HG02852 (cell line): ENCODE data around the gene PPM1N.
A peak's percentile ranks its signal among the peaks of the same experiment; 100 is the strongest.

Experiments
- ATAC-seq: cut with Tn5 transposase; IDR thresholded peaks from one replicate; pipeline ENCODE4 v1.9.1; 2021; ENCODE audit warnings: mild to moderate bottlenecking, moderate library complexity; ENCODE audit not compliant: unreplicated experiment

Gene PPM1N

GRCh38 chr19:45469945-45470761, 28.1 kb upstream of the PPM1N start:
- ATAC-seq: no peak

DNA sequence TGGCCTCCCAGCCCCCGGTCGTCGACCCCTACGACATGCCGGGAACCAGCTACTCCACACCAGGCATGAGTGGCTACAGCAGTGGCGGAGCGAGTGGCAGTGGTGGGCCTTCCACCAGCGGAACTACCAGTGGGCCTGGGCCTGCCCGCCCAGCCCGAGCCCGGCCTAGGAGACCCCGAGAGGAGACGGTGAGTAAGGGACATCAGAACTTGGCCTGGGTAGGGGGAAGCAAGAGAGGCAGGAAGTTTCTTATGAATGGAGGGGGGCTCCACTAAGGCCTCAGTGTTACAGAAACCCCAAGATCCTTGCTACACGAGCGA, 27.5 kb upstream of the PPM1N start:
- no peak for ATAC-seq

DNA sequence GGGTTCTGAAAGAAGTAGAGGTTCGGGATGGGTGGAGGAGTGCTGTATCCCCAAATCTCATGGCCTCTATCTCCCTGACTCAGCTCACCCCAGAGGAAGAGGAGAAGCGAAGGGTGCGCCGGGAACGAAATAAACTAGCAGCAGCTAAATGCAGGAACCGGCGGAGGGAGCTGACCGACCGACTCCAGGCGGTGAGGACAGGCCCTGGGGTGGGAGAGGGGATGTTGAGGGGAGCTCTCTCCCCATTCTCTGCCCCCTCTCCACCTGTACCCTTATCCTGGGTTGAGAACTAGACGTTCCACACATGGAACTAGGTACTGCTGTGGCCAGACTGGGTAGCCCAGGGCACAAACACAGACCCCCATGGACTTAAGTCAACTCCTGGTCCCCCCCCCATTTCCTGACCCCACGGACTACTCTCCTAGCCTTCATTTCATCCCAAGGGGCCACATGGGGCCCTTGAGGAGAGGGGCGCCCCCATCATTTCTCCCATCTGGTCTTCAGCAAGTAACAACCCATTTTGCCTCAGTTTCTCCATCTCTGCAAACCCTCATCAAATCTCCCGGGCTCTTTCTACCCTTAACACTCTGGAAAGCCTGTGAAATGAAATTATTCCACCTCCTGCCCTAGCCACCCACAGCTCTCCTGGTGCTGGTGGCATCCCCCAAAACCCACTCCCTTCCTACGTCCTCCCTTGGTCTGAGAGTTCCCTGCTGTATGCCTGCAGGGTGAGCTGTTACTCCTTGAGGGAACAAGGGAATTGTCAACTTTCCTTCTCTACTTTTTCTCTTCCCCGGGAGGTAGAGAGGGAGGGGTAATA, 26.9 kb upstream of the PPM1N start:
- ATAC-seq: no peak

DNA sequence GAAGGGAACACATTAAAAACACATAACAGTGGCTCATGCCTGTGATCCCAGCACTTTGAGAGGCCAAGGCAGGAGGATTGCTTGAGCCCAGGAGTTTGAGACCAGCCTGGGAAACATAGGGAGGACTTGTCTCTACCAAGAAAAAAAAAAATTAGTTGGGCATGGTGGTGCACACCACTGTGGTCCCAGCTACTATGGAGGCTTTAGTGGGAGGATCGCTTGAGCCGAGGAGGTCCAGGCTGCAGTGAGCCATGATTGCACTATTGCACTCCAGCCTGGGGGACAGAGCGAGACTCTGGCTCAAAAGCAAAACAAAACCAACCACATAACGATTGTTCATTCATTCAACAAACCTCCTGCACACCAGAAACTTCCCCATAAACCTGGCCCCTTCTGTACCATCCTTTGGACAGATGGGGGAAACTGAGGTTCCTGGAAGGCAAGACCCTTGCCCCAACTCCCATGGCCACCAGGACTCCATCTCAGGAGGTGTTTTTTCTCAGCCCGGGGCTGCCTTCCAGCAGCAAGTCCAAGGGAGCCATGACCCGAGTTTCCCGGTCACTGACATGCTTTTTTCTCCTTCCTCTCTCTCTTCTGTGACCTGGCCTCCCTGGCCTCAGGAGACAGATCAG, 26.2 kb upstream of the PPM1N start:
- no peak for ATAC-seq

GRCh38 chr19:45472563-45473366, 25.5 kb upstream of the PPM1N start:
- ATAC-seq: no peak

GRCh38 chr19:45473367-45473681, 24.9 kb upstream of the PPM1N start:
- no peak for ATAC-seq

DNA sequence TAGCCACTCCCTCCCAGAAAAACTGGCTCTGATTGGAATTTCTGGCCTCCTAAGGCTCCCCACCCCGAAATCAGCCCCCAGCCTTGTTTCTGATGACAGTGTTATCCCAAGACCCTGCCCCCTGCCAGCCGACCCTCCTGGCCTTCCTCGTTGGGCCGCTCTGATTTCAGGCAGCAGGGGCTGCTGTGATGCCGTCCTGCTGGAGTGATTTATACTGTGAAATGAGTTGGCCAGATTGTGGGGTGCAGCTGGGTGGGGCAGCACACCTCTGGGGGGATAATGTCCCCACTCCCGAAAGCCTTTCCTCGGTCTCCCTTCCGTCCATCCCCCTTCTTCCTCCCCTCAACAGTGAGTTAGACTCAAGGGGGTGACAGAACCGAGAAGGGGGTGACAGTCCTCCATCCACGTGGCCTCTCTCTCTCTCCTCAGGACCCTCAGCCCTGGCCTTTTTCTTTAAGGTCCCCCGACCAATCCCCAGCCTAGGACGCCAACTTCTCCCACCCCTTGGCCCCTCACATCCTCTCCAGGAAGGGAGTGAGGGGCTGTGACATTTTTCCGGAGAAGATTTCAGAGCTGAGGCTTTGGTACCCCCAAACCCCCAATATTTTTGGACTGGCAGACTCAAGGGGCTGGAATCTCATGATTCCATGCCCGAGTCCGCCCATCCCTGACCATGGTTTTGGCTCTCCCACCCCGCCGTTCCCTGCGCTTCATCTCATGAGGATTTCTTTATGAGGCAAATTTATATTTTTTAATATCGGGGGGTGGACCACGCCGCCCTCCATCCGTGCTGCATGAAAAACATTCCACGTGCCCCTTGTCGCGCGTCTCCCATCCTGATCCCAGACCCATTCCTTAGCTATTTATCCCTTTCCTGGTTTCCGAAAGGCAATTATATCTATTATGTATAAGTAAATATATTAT, 24.3 kb upstream of the PPM1N start:
- ATAC-seq: no peak

GRCh38 chr19:45474606-45475521, 23.4 kb upstream of the PPM1N start:
- no peak for ATAC-seq

DNA sequence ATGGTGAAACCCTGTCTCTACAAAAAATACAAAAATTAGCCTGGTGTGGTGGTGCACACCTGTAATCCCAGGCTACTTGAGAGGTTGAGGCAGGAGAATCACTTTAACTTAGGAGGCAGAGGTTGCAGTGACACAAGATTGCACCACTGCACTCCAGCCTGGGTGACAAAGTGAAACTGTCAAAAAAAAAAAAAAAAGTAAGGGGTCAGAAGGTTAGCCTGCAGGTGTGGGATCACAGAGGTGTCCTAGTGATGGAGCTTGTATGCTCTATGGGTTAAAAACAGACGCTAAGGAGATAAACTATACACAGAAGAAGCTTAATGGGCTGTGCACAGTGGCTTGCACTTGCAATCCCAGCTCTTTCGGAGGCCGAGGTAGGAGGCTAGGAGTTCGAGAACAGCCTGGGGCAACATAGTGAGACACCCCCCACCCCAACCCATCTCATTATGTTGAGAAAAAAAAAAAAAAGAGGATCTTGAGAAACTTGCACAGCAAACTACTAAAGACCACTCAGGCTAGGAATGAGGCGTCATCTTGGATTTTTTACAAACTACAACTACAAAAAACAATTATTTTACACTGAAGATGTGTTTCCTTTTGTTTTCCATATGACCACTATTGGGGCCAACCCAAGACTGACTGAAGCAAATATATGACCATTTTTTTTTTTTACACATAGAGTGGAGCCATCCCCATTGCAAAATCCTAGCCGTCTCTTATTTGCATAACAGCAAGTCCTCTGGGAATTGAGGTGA, 22.5 kb upstream of the PPM1N start:
- ATAC-seq: no peak

DNA sequence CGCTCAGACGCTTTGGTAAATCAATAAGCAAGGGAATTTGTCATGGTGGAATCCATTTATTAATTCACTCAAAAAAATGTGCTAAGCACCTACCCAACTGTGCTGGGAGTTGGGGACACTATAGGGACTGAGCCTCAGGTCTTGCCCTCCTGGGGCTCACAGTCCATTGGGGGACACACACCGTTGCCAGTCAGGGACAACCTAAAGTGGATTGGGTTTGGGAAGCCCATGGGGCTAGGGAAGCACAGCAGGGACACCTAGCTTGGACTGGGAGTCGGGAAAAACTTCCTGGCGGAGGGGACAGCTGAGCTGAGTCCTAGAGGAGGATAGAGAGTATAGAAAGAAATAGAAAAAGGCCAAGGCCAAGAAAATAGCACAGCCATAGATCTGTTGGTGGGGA, 21.9 kb upstream of the PPM1N start:
- ATAC-seq: no peak

DNA sequence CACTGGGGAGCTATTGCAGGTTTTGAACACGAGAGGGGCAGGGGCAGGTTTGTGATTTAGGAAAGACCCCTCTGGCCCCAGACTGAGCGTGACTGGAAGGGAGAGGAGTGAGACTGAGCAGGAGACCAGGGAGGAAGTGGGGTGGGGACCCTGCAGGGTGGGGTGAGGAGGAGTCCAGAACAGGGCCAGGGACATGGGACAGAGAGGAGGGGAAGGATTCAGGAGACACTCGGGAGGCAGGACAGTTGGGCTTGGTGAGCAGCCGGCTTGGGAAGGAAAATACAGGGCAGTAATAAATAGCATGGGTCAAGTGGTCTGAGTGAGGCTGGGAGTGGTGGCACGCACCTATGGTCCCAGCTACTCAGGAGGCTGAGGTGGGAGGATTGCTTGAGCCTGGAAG, 21.1 kb upstream of the PPM1N start:
- no peak for ATAC-seq

DNA sequence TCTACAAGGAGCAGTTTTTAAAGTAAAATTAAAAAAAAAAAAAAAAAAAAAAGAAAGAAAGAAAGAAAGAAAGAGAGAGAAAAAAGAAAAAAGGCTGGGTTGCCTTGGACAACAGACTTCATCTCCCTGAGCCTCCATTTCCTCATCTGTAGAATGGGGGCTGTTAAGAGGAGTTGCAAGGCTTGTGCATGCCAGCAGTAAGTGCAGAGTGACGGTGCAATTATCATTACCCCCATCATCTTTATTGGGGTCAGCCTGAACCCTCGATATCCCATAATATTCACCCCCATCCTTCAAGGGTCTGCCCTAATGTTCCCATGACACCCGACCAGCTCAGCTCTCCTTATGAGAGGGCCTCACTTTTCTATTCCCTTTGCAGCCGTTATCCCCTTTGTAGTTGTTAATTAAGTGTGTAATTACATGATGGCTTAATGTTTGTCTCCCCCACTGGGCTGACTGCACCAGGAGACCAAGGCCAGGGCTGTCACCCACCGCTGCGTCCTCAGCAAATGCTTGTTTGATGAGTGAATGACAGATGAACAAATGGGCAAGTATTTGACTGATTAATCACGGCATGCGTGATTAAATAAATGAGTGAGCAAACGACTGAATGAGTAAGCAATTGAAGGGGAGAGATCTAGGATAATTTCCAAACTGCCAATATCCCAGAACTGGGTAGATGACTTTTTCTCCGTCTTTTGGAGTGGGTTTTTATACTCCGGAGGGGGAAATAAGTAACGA, 20.4 kb upstream of the PPM1N start:
- no peak for ATAC-seq

- ATAC-seq: peak; percentile 75
Measured at GRCh38 chr19:45478454-45479238, 19.6 kb upstream of the PPM1N start.

- ATAC-seq: no peak
Measured at GRCh38 chr19:45483033-45483432, 15.2 kb upstream of the PPM1N start.

DNA sequence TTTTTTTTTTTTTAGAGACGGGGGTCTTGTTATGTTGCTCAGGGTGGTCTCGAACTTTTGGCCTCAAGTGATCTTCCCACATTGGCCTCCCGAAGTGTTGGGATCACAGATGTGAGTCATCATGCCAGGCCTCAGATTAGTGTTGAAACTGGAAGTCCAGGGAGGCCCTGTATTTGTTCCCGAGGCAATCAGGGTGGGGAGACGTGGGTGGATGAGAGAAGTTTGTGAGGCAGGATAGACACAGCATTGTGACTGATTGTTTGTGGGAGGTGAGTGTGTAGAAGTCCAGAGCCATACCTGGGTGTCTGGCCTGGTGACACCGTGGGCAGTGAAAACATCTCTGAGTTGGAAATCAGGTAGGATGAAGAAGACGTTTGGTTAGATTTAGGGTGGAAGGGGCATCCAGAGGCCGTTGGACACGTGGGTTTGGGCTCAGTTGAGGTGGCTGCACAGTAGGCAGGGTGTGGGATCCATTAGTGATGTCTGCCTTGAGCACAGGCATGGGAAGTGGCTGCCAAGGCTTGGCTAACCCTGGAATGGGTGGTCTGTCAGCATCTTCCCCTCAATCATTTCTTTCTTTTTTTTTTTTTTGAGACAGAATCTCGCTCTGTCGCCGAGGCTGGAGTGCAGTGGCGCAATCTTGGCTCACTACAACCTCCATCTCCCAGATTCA, 13.8 kb upstream of the PPM1N start:
- no peak for ATAC-seq

DNA sequence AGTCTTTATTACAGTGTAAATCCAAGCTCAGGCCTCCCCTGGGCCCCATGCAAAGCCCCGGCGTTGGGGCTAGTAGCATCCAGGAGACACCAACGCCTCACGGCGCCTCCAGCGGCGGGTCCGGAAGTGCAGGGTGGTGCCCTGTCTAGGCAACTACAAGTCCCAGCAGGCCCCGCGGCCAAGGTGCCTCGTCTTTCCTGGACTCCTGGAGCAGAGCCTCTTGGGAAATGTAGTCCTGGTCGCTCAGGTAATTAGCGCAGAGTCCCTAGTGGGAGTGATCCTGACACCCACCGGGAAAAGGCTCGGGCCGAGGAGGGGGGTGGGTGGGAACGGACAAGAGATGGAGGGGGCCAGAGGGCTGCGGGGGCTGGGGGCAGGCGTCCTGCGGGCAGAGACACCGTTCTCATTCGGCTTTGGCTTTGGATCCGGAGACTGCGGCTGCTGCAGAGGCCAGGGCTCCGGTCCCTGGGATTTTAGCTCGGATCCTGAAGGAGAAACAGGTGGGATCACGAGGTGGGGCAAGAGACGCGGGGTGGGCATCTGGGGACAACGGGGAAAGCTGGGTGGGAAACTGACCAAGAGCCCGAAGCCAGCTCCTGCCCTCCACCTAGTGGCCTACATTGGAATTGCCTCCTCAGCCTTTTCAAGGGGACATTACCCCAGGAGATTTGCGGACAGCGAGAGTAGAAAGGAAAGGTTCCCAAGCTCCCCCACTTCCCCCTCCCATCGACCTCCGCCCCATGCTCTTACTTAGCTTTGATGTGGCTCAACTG, 12.8 kb upstream of the PPM1N start:
- peak; percentile 83 for ATAC-seq
